Endothelial cell of umbilical vein (primary cell): ENCODE measurements around the gene WDR27. TPM values are rescaled to one million over a fixed set of nuclear protein-coding genes. Genes with fewer than 3 reads are reported as not detected.

Source experiments
- BruUV-seq: library from RNA; stranded (reverse); fragments of 400-500 nt; replicated peaks from 2 replicates; lab custom pipeline; 2021; lab: Mats Ljungman, UMichigan
- CTCF ChIA-PET: fragments of 300-600, 350-600 bp; sonication (Branson Sonifier 250); formaldehyde crosslinking; loops from one replicate; lab custom pipeline; 2021; ENCODE audit warnings: antibody characterized with exemption, inconsistent platforms; lab: Charles Lee
- POLR2A ChIA-PET: fragments of 300-600, 350-600 bp; sonication (Branson Sonifier 250); formaldehyde crosslinking; loops from one replicate; lab custom pipeline; 2021; ENCODE audit warnings: antibody characterized with exemption, inconsistent platforms; lab: Charles Lee
- DNase-seq: peaks from one replicate; pipeline ENCODE4 v3.0.0-alpha.2; 2011; ENCODE audit warnings: low read depth, low spot score
- FAIRE-seq: peaks from 2 replicates; lab custom pipeline; 2011; peaks lifted over from hg19 to GRCh38; lab: Jason Lieb, UNC
- H2AFZ ChIP-seq: 2 replicates; pipeline ENCODE4 v1.6.0; 2012; ENCODE audit warnings: low read depth, low read length, control low read depth, inconsistent platforms
- H3K27ac ChIP-seq: 2 replicates; pipeline ENCODE4 v1.5.1; 2011; ENCODE audit warnings: low read depth, mild to moderate bottlenecking, control low read depth, low read length, moderate library complexity; ENCODE audit not compliant: insufficient read depth
- H3K27me3 ChIP-seq, 2 experiments: 2 replicates each; pipeline versions ENCODE4 v1.6.0 to v1.6.1; 2011; ENCODE audit warnings: low read length in 2 of 2, mixed read lengths in 1 of 2; ENCODE audit not compliant: control insufficient read depth in 2 of 2, insufficient read depth in 2 of 2
- H3K36me3 ChIP-seq, 2 experiments: 2 replicates in 1 of 2; 3 replicates in 1 of 2; pipeline ENCODE4 v1.5.1; 2011; ENCODE audit warnings: low read length in 2 of 2, mild to moderate bottlenecking in 1 of 2, moderate library complexity in 1 of 2; ENCODE audit not compliant: control insufficient read depth in 2 of 2, insufficient read depth in 2 of 2; ENCODE audit errors: extremely low read depth in 1 of 2
- H3K4me1 ChIP-seq: 3 replicates; pipeline ENCODE4 v1.5.1; 2011; ENCODE audit warnings: mild to moderate bottlenecking, low read length; ENCODE audit not compliant: control insufficient read depth, insufficient read depth; ENCODE audit errors: extremely low read depth
- H3K4me2 ChIP-seq: 2 replicates; pipeline ENCODE4 v1.6.1; 2011; ENCODE audit warnings: low read length, control low read depth, mixed read lengths; ENCODE audit not compliant: insufficient read depth
- H3K4me3 ChIP-seq, 3 experiments: fragments of 200-600 bp in 1 of 3; sonication (generic), shearing (Covaris generic) in 1 of 3; replicated peaks in 1 of 3; 2 replicates each; pipeline ENCODE4 v1.5.1; 2011 to 2016; ENCODE audit warnings: control low read depth in 3 of 3, low read length in 3 of 3, mild to moderate bottlenecking in 2 of 3, inconsistent platforms in 1 of 3, low read depth in 1 of 3, moderate library complexity in 1 of 3; ENCODE audit not compliant: insufficient read depth in 1 of 3
- H3K79me2 ChIP-seq: 2 replicates; pipeline ENCODE4 v1.6.0; 2012; ENCODE audit warnings: low read length, inconsistent platforms; ENCODE audit not compliant: control insufficient read depth, insufficient read depth
- H3K9ac ChIP-seq: replicated peaks from 2 replicates; pipeline ENCODE3; 2011; ENCODE audit warnings: low read length, control low read depth; ENCODE audit not compliant: insufficient read depth; ENCODE audit errors: extremely low read depth
- H3K9me1 ChIP-seq: replicated peaks from 3 replicates; pipeline ENCODE4 v1.6.0; 2011; ENCODE audit warnings: mild to moderate bottlenecking, low read length; ENCODE audit not compliant: control insufficient read depth, insufficient read depth; ENCODE audit errors: extremely low read depth
- H3K9me3 ChIP-seq: replicated peaks from 2 replicates; pipeline ENCODE4 v1.5.1; 2012; ENCODE audit warnings: low read length, inconsistent platforms; ENCODE audit not compliant: control insufficient read depth, insufficient read depth
- H4K20me1 ChIP-seq: replicated peaks from 2 replicates; pipeline ENCODE3; 2011; ENCODE audit warnings: mild to moderate bottlenecking, low read length; ENCODE audit not compliant: control insufficient read depth, insufficient read depth; ENCODE audit errors: extremely low read depth
- EZH2 ChIP-seq: IDR thresholded peaks from 2 replicates; pipeline ENCODE4 v1.6.1; 2012; ENCODE audit warnings: borderline replicate concordance, low read depth, mild to moderate bottlenecking, moderate library complexity, low read length, inconsistent platforms; ENCODE audit not compliant: severe bottlenecking
- FOS ChIP-seq: IDR thresholded peaks from 2 replicates; pipeline ENCODE4 v1.6.1; 2011; ENCODE audit warnings: mild to moderate bottlenecking, low read length, moderate library complexity, borderline replicate concordance; ENCODE audit not compliant: insufficient read depth
- GATA2 ChIP-seq: IDR thresholded peaks from 2 replicates; pipeline ENCODE4 v1.7.0; 2011; ENCODE audit warnings: low read depth, mild to moderate bottlenecking, moderate library complexity, mixed read lengths, low read length; ENCODE audit not compliant: insufficient read length, insufficient read depth
- JUN ChIP-seq: IDR thresholded peaks from 2 replicates; pipeline ENCODE4 v1.6.1; 2011; ENCODE audit warnings: borderline replicate concordance, low read depth; ENCODE audit not compliant: insufficient read length, insufficient read depth
- MYC ChIP-seq: IDR thresholded peaks from one replicate; pipeline ENCODE4 v1.6.1; 2011; ENCODE audit warnings: mild to moderate bottlenecking, low read depth, low read length
- POLR2A ChIP-seq: IDR thresholded peaks from 2 replicates; pipeline ENCODE4 v1.6.1; 2012; ENCODE audit warnings: low read depth, mild to moderate bottlenecking, control low read depth, low read length
- POLR2AphosphoS5 ChIP-seq: IDR thresholded peaks from 2 replicates; pipeline ENCODE4 v1.6.1; 2012; ENCODE audit warnings: low read depth, mild to moderate bottlenecking, control low read depth, low read length, moderate library complexity; ENCODE audit not compliant: insufficient read depth
- dilution Hi-C: fragments of 300-500 bp; cut with MboI; formaldehyde crosslinking; loops from one replicate; pipeline ENCODE4 v1.15.0; 2019; ENCODE audit warnings: low sequenced_read_pairs; ENCODE audit not compliant: extremely low pct_ligation_motif_present
- intact Hi-C: fragments of 100-400 bp; cut with micrococcal nuclease; formaldehyde crosslinking; loops from one replicate; pipeline ENCODE4 v1.10.0; 2022
- polyA plus RNA-seq, 4 experiments: library from polyadenylated mRNA; depleted of rRNA in 3 of 4; stranded (reverse) in 3 of 4; unstranded in 1 of 4; fragments of >200 nt; gene quantifications; 2 replicates each; pipeline versions ENCODE4 v1.2.1 to v1.2.3, GENCODE V29; 2011 to 2012; ENCODE audit warnings: missing spikeins in 1 of 4
- total RNA-seq: library from RNA; stranded (reverse); gene quantifications from 2 replicates; pipeline ENCODE4 v1.2.3, GENCODE V29; 2021
- TF ChIP-seq, protein P1 (sequence below), 2 donors: IDR thresholded peaks; 1 replicate in 1 of 2; 2 replicates in 1 of 2; pipeline ENCODE4 v1.5.1; 2011; ENCODE audit warnings: low read length in 2 of 2, mild to moderate bottlenecking in 2 of 2, moderate library complexity in 2 of 2, control low read depth in 1 of 2, inconsistent platforms in 1 of 2, low read depth in 1 of 2; ENCODE audit not compliant: insufficient read depth in 1 of 2; ENCODE audit errors: extremely low read depth in 1 of 2
- TF ChIP-seq, protein P2 (sequence below): IDR thresholded peaks from 2 replicates; pipeline ENCODE4 v1.6.1; 2011; ENCODE audit not compliant: insufficient read depth, insufficient read length

Gene WDR27
- total and polyA plus RNA-seq, 2 donors (not counting 3 experiments of a cell fraction or from before 2014, with no cell fraction given): 60.1 to 69.7 TPM

DNA sequence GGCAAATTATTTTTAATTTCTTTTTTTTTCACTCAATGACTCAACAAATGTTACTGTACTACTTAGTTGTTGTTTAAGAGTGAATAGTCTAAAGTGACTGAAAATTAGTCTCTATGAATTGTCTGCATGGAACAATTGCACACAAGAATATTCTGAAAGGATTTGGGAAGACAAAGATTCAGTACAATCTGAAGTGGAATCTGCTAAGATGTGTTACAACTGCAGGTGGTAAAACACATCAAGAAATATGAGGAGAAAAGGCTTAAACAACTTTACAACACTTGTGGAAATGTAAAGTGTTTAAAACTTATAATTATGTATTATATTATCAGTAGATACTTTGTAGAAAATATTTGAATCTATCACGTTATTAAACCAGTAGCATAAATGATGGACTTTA, 193.4 kb downstream of the WDR27 start:
- no peaks in the 10 kb centered on the region for H3K9me1 ChIP-seq
- TF ChIP-seq POLR2A (no peak), POLR2AphosphoS5 (no peak), FOS (no peak), EZH2 (no peak), GATA2 (no peak), MYC (no peak), JUN (no peak)
- TF ChIP-seq, protein P1, sequence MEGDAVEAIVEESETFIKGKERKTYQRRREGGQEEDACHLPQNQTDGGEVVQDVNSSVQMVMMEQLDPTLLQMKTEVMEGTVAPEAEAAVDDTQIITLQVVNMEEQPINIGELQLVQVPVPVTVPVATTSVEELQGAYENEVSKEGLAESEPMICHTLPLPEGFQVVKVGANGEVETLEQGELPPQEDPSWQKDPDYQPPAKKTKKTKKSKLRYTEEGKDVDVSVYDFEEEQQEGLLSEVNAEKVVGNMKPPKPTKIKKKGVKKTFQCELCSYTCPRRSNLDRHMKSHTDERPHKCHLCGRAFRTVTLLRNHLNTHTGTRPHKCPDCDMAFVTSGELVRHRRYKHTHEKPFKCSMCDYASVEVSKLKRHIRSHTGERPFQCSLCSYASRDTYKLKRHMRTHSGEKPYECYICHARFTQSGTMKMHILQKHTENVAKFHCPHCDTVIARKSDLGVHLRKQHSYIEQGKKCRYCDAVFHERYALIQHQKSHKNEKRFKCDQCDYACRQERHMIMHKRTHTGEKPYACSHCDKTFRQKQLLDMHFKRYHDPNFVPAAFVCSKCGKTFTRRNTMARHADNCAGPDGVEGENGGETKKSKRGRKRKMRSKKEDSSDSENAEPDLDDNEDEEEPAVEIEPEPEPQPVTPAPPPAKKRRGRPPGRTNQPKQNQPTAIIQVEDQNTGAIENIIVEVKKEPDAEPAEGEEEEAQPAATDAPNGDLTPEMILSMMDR (IDR thresholded peaks at IDR 0.05; ENCODE audit: extremely low read depth in 1 of 2, insufficient read depth in 1 of 2, low read depth in 1 of 2, low read length in 2 of 2): no peak
- TF ChIP-seq, protein P2, sequence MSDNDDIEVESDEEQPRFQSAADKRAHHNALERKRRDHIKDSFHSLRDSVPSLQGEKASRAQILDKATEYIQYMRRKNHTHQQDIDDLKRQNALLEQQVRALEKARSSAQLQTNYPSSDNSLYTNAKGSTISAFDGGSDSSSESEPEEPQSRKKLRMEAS: no peak
- no peak overlapping the region for H2AFZ ChIP-seq
- H3K4me1 ChIP-seq: no peaks in the 10 kb centered on the region
- no peak for FAIRE-seq
- no TSS peak for BruUV-seq
- no peaks in the 10 kb centered on the region for H3K27me3 ChIP-seq
- intact Hi-C loops (no loop called here), dilution Hi-C loops (no loop called here)
- no peak overlapping the region for H3K27ac ChIP-seq
- ChIA-PET POLR2A (no interaction called here), CTCF (no interaction called here)
- H4K20me1 ChIP-seq: no peaks in the 10 kb centered on the region
- H3K4me3 ChIP-seq: no peak overlapping the region
- H3K79me2 ChIP-seq: no peaks in the 10 kb centered on the region
- no peak overlapping the region for H3K4me2 ChIP-seq
- H3K9me3 ChIP-seq: no peaks in the 10 kb centered on the region
- H3K36me3 ChIP-seq: no peaks in the 10 kb centered on the region
- no peak for DNase-seq
- no peak overlapping the region for H3K9ac ChIP-seq
